ENCODE data around the gene SCN3A.

The SCN3A gene

DNA sequence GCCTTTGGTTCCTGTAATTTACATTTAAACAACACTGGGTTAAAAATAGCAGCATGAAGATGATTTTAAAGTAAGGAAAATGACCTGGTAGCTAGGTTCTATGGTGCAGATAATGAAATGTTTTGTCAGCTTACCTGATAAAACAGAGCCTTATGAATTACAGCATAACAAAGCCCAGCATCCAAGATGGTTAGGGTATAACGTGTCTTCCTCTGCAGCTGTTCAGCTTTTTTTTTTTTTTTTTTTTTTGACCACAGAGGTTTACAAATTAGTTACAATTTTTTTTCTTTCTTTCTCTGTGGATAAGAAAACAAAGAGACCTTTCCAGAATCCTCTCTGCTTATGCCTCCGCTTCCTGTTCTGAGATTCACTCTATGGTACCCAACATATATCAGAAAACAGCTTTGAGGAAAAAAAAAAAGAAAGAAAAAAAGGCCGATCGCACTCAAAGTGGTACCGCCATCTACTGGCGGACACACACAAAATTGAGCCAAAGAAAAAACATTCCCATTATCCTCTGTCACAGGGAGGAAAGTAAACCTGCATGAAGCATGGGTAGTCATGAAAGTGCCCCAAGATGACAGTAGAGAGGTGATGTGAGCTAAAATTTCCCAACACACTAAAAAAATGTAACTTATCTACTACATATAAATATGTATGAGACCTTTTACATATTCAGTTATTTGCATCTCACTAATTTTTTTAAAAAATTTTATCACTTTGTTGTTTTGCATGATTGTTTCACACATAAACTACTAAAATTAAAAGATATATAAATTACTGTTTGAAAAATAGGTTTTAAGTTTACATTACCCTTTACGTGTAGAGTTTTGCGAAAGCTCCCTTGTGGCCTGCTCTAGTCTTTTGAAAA, at the start of gene SCN3A:
TSS of gene SCN3A (minus strand) at position 362 of the 871 bp plus-strand sequence. CDS start 27,656 bp downstream, outside the sequence.
- Histone ChIP-seq H3K9me3 (replicated peaks; ENCODE audit: insufficient read depth, low read length) (no peaks in the 10 kb centered on the region), H3K79me2 (ENCODE audit: low read length) (no peaks in the 10 kb centered on the region), H3K27ac (ENCODE audit: low read length) (peak within 1 kb of the TSS; percentile 29; the same call in 1 of the 2 replicates), H3K27me3 (replicated peaks; ENCODE audit: insufficient read depth, low read length) (no peaks in the 10 kb centered on the region), H3K36me3 (replicated peaks; ENCODE audit: insufficient read depth, low read length) (no peaks in the 10 kb centered on the region), H3K4me3 (ENCODE audit: low read length) (peak within 1 kb of the TSS; percentile 41), H2AFZ (ENCODE audit: low read length) (peak within 1 kb of the TSS; percentile 55), H3K4me2 (ENCODE audit: low read depth, low read length) (peak within 1 kb of the TSS; percentile 50; the same call in 1 of the 2 replicates), H3K9ac (ENCODE audit: low read length) (peak within 1 kb of the TSS; percentile 36; the same call in 1 of the 2 replicates), H4K20me1 (ENCODE audit: insufficient read depth, low read length) (no peaks in the 10 kb centered on the region), H3F3A (ENCODE audit: insufficient read depth, low read length) (peaks cover 13% of the 10 kb centered on the region; the same call in 1 of the 2 replicates), H3K9me2 (replicated peaks; ENCODE audit: insufficient read depth, low read length) (no peaks in the 10 kb centered on the region), H3K4me1 (ENCODE audit: low read length) (0 out of 2 replicates have a peak, but pooled peaks cover 2% of the 10 kb centered on the region)
- TF ChIP-seq EZH2 (optimal IDR thresholded peaks at IDR 0.05; ENCODE audit: low read depth, low read length) = no peak
- TF ChIP-seq, protein P1, sequence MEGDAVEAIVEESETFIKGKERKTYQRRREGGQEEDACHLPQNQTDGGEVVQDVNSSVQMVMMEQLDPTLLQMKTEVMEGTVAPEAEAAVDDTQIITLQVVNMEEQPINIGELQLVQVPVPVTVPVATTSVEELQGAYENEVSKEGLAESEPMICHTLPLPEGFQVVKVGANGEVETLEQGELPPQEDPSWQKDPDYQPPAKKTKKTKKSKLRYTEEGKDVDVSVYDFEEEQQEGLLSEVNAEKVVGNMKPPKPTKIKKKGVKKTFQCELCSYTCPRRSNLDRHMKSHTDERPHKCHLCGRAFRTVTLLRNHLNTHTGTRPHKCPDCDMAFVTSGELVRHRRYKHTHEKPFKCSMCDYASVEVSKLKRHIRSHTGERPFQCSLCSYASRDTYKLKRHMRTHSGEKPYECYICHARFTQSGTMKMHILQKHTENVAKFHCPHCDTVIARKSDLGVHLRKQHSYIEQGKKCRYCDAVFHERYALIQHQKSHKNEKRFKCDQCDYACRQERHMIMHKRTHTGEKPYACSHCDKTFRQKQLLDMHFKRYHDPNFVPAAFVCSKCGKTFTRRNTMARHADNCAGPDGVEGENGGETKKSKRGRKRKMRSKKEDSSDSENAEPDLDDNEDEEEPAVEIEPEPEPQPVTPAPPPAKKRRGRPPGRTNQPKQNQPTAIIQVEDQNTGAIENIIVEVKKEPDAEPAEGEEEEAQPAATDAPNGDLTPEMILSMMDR (IDR thresholded peaks at IDR 0.05; ENCODE audit: low read length) = peak; percentile 80
- no peak for TF ChIP-seq EZH2phosphoT487 (IDR thresholded peaks at IDR 0.05; ENCODE audit: low read length)
- peak; percentile 77 for DNase-seq

GRCh38 chr2:165253178-165253577, 49.3 kb upstream of the SCN3A start:
- no peaks in the 10 kb centered on the region for H3K9me2 ChIP-seq (replicated peaks; ENCODE audit: insufficient read depth, low read length)
- no peak overlapping the region for H3K4me2 ChIP-seq (ENCODE audit: low read depth, low read length)
- 0 out of 2 replicates have a peak overlapping the region, but pooled peaks have one; percentile 17 for H2AFZ ChIP-seq (ENCODE audit: low read length)
- no peaks in the 10 kb centered on the region for H3K4me1 ChIP-seq (ENCODE audit: low read length)
- no peaks in the 10 kb centered on the region for H3K79me2 ChIP-seq (ENCODE audit: low read length)
- no peak for DNase-seq
- no peaks in the 10 kb centered on the region for H3F3A ChIP-seq (ENCODE audit: insufficient read depth, low read length)
- no peaks in the 10 kb centered on the region for H3K27me3 ChIP-seq (replicated peaks; ENCODE audit: insufficient read depth, low read length)
- no peak for TF ChIP-seq EZH2phosphoT487 (IDR thresholded peaks at IDR 0.05; ENCODE audit: low read length)
- TF ChIP-seq EZH2 (optimal IDR thresholded peaks at IDR 0.05; ENCODE audit: low read depth, low read length) = no peak
- TF ChIP-seq, protein P1 (IDR thresholded peaks at IDR 0.05; ENCODE audit: low read length) = no peak
- no peak overlapping the region for H3K9ac ChIP-seq (ENCODE audit: low read length)
- no peak overlapping the region for H3K27ac ChIP-seq (ENCODE audit: low read length)
- H3K9me3 ChIP-seq (replicated peaks; ENCODE audit: insufficient read depth, low read length) = no peaks in the 10 kb centered on the region
- no peaks in the 10 kb centered on the region for H4K20me1 ChIP-seq (ENCODE audit: insufficient read depth, low read length)
- no peak overlapping the region for H3K4me3 ChIP-seq (ENCODE audit: low read length)
- H3K36me3 ChIP-seq (replicated peaks; ENCODE audit: insufficient read depth, low read length) = no peaks in the 10 kb centered on the region

- Histone ChIP-seq H3K4me1 (ENCODE audit: low read length) (no peaks in the 10 kb centered on the region), H3F3A (ENCODE audit: insufficient read depth, low read length) (no peaks in the 10 kb centered on the region), H2AFZ (ENCODE audit: low read length) (no peak overlapping the region), H4K20me1 (ENCODE audit: insufficient read depth, low read length) (no peaks in the 10 kb centered on the region), H3K4me3 (ENCODE audit: low read length) (no peak overlapping the region), H3K27ac (ENCODE audit: low read length) (no peak overlapping the region), H3K79me2 (ENCODE audit: low read length) (no peaks in the 10 kb centered on the region), H3K9me2 (replicated peaks; ENCODE audit: insufficient read depth, low read length) (no peaks in the 10 kb centered on the region), H3K27me3 (replicated peaks; ENCODE audit: insufficient read depth, low read length) (no peaks in the 10 kb centered on the region), H3K9ac (ENCODE audit: low read length) (no peak overlapping the region), H3K9me3 (replicated peaks; ENCODE audit: insufficient read depth, low read length) (no peaks in the 10 kb centered on the region), H3K36me3 (replicated peaks; ENCODE audit: insufficient read depth, low read length) (no peaks in the 10 kb centered on the region), H3K4me2 (ENCODE audit: low read depth, low read length) (no peak overlapping the region)
- TF ChIP-seq, protein P1 (IDR thresholded peaks at IDR 0.05; ENCODE audit: low read length) = no peak
- TF ChIP-seq EZH2 (optimal IDR thresholded peaks at IDR 0.05; ENCODE audit: low read depth, low read length) (no peak), EZH2phosphoT487 (IDR thresholded peaks at IDR 0.05; ENCODE audit: low read length) (no peak)
- no peak for DNase-seq
These were observed 47.5 kb upstream of the SCN3A start for GRCh38 chr2:165251366-165251765.

Data from MM.1S (cell line).